Activated naive CD8-positive, alpha-beta T cell treated with anti-CD3 and anti-CD28 coated beads, Interleukin-2, amount 50 U/mL, for 16 hours (primary cell): ENCODE data around the gene WDR37.
"Not testable (repeated sequence)": the region's sequence is repeated elsewhere in the genome, so short reads cannot be mapped to it uniquely, and the experiment has no call there.

Source experiments
- DNase-seq: peaks from one replicate; pipeline ENCODE4 v3.0.0-alpha.2; 2020; ENCODE audit warnings: low read depth, low spot score

The WDR37 gene

GRCh38 chr10:1153251-1153763 is 97.1 kb downstream of the WDR37 start:
- no peak for DNase-seq

- DNase-seq, result no peak
Observed at GRCh38 chr10:1153805-1154351, 97.7 kb downstream of the WDR37 start.

GRCh38 chr10:1154531-1155295 is 98.5 kb downstream of the WDR37 start:
- DNase-seq, result no peak

GRCh38 chr10:1155791-1156615 is 99.8 kb downstream of the WDR37 start:
- DNase-seq, result no peak

- no peak for DNase-seq
Observed at GRCh38 chr10:1156616-1156886, 100.4 kb downstream of the WDR37 start.

GRCh38 chr10:1156921-1157614 is 100.9 kb downstream of the WDR37 start:
- no peak for DNase-seq

GRCh38 chr10:1157615-1157933 is 101.4 kb downstream of the WDR37 start:
- DNase-seq, result no peak

GRCh38 chr10:1158066-1158465 is 101.9 kb downstream of the WDR37 start:
- no peak for DNase-seq

GRCh38 chr10:1158536-1158935 is 102.4 kb downstream of the WDR37 start:
- DNase-seq, result not testable (repeated sequence)

- no peak for DNase-seq
Observed at GRCh38 chr10:1159131-1160061, 103.2 kb downstream of the WDR37 start.

GRCh38 chr10:1160561-1161314 is 104.6 kb downstream of the WDR37 start:
- no peak for DNase-seq

- not testable (repeated sequence) for DNase-seq
Observed at GRCh38 chr10:1161315-1161673, 105.1 kb downstream of the WDR37 start.

- DNase-seq, result no peak
Observed at GRCh38 chr10:1162481-1163203, 106.5 kb downstream of the WDR37 start.

GRCh38 chr10:1163204-1163660 is 107.0 kb downstream of the WDR37 start:
- DNase-seq, result no peak

GRCh38 chr10:1163831-1164230 is 107.6 kb downstream of the WDR37 start:
- DNase-seq, result no peak

GRCh38 chr10:1166101-1166827 is 110.1 kb downstream of the WDR37 start:
- DNase-seq, result no peak

GRCh38 chr10:1166828-1167275 is 110.7 kb downstream of the WDR37 start:
- DNase-seq, result no peak

GRCh38 chr10:1168763-1169162 is 112.6 kb downstream of the WDR37 start:
- no peak for DNase-seq
